Spleen (tissue), 11 donors: ENCODE results near the gene PPP1R12B. TPM values are rescaled to one million over a fixed set of nuclear protein-coding genes. Genes with fewer than 3 reads are reported as not detected.
A peak's percentile ranks its signal among the peaks of the same experiment; 100 is the strongest.
"Not testable (repeated sequence)": the region's sequence is repeated elsewhere in the genome, so short reads cannot be mapped to it uniquely, and the experiment has no call there.

Experiments used
- DNase-seq: peaks from one replicate; pipeline ENCODE4 v3.0.0-alpha.2; 2020
- H3K27ac ChIP-seq, 8 donors: fragments of 200-600 bp; sonication (generic) in 7 of 8; 1 replicate in 4 of 8; 2 replicates in 4 of 8; pipeline versions ENCODE4 v1.5.0 to v1.8.0; 2016 to 2021; ENCODE audit warnings: inconsistent platforms in 4 of 8, mild to moderate bottlenecking in 4 of 8, moderate library complexity in 1 of 8
- H3K27me3 ChIP-seq, 7 donors: fragments of 200-600 bp; sonication (generic) in 6 of 7; replicated peaks in 1 of 7; 1 replicate in 4 of 7; 2 replicates in 3 of 7; pipeline versions ENCODE4 v1.5.0 to v1.8.0; 2016 to 2021; ENCODE audit warnings: inconsistent platforms in 3 of 7, mild to moderate bottlenecking in 1 of 7
- H3K36me3 ChIP-seq, 6 donors: fragments of 200-600 bp; sonication (generic) in 5 of 6; 1 replicate in 4 of 6; 2 replicates in 2 of 6; pipeline versions ENCODE4 v1.5.0 to v1.8.0; 2016 to 2021; ENCODE audit warnings: inconsistent platforms in 2 of 6
- H3K4me1 ChIP-seq, 6 donors: fragments of 200-600 bp; sonication (generic) in 5 of 6; 1 replicate in 3 of 6; 2 replicates in 3 of 6; pipeline versions ENCODE4 v1.5.0 to v1.8.0; 2016 to 2021; ENCODE audit warnings: inconsistent platforms in 3 of 6
- H3K4me3 ChIP-seq, 8 donors: fragments of 200-600 bp; sonication (generic) in 7 of 8; 1 replicate in 4 of 8; 2 replicates in 4 of 8; pipeline versions ENCODE4 v1.5.0 to v1.8.0; 2016 to 2021; ENCODE audit warnings: inconsistent platforms in 4 of 8, mild to moderate bottlenecking in 4 of 8, moderate library complexity in 2 of 8
- H3K9me3 ChIP-seq, 8 donors: fragments of 200-600 bp; sonication (generic) in 7 of 8; 1 replicate in 4 of 8; 2 replicates in 4 of 8; pipeline versions ENCODE4 v1.5.0 to v1.8.0; 2016 to 2021; ENCODE audit warnings: inconsistent platforms in 4 of 8
- POLR2A ChIP-seq, 3 donors: fragments of 450-650 bp; IDR thresholded peaks; one replicate each; pipeline ENCODE4 v1.5.1; 2017; ENCODE audit warnings: antibody characterized with exemption in 3 of 3, mild to moderate bottlenecking in 1 of 3
- POLR2AphosphoS5 ChIP-seq, 3 donors: sonication (generic); formaldehyde crosslinking; IDR thresholded peaks; one replicate each; pipeline ENCODE4 v1.5.1; 2017; ENCODE audit warnings: antibody characterized with exemption in 3 of 3
- WGBS, 5 donors: extraction: QIAGEN DNeasy Blood & Tissue Kit in 3 of 5; methylation state at CpG; one replicate each; pipeline versions ENCODE4 v1.1.5 to v1.1.7; 2013 to 2018; 5-methylcytosine and 5-hydroxymethylcytosine counted together
- intact Hi-C: fragments of 100-400 bp; cut with DNase I; formaldehyde crosslinking; loops from one replicate; pipeline ENCODE4 v1.15.0; 2023; ENCODE audit warnings: low total_unique reads
- polyA plus RNA-seq, 3 donors: library from polyadenylated mRNA; stranded (reverse); fragments of 200-250 nt; gene quantifications; one replicate each; pipeline ENCODE4 v1.2.1, GENCODE V29; 2013
- total RNA-seq, 7 donors: library from RNA; depleted of rRNA in 3 of 7; stranded (reverse); fragments of >200 nt in 3 of 7; fragmentation: NEBNext Ultra II Directional in 4 of 7; extraction: Animal tissue kit (Norgen Biotek cat#: 25700) in 4 of 7; gene quantifications; one replicate each; pipeline versions ENCODE4 v1.1.0 to v1.2.1, GENCODE V29; 2016 to 2021
- TF ChIP-seq, protein P1 (sequence below), 11 experiments: fragments of 200-600 bp in 7 of 11; fragments of 450-650 bp in 4 of 11; sonication (generic) in 4 of 11; IDR thresholded peaks in 8 of 11; conservative IDR thresholded peaks in 3 of 11; 1 replicate in 7 of 11; 2 replicates in 4 of 11; pipeline versions ENCODE4 v1.4.0 to v1.8.0; 2016 to 2021; ENCODE audit warnings: antibody characterized with exemption in 11 of 11, inconsistent platforms in 4 of 11, mild to moderate bottlenecking in 1 of 11
- donor health status: healthy with polysubstance abuse.
- donor health status: DM: no; HTN: no; CAD: no; lungs with moderate emphysema.
- donor health status: DM: no; HTN: no; CAD: no.
- donor health status: Bipolar disorder and iron deficiency.
- donor health status: healthy.
- donor health status: DM: no; HTN: no; CAD: no.
- donor health status: DM: yes; HTN: yes; CAD: no.

PPP1R12B gene
- total and polyA plus RNA-seq, 10 donors = 2.4 to 124 (median 73.7) TPM

DNA sequence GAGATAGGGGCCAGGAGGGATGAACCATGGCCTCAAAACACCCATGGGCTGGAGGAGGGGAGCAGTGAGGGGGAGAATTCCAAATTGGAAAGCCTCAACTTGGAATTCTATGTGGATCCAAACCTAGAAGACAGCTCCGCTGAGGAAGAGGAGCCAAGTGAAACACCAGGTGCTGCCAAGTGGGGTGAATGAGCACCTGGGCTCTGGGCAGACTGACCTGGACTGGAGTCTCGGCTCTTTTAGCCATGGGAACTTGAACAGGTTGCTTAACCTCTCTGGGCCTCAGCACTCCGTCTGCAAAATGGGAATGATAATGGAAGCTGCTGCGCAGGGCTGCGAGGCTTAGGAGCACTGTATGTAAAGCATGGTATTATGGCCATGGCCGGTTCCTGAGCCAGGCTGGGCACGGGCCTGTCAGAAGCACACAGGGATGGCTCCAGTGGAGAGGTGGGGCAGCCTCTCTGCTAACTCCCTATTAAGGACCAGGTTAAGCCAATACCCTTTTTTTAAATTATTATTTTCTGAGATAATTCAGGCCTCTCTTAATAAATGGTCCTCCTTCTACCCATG, 280.2 kb downstream of the PPP1R12B start:
- TF ChIP-seq, protein P1, sequence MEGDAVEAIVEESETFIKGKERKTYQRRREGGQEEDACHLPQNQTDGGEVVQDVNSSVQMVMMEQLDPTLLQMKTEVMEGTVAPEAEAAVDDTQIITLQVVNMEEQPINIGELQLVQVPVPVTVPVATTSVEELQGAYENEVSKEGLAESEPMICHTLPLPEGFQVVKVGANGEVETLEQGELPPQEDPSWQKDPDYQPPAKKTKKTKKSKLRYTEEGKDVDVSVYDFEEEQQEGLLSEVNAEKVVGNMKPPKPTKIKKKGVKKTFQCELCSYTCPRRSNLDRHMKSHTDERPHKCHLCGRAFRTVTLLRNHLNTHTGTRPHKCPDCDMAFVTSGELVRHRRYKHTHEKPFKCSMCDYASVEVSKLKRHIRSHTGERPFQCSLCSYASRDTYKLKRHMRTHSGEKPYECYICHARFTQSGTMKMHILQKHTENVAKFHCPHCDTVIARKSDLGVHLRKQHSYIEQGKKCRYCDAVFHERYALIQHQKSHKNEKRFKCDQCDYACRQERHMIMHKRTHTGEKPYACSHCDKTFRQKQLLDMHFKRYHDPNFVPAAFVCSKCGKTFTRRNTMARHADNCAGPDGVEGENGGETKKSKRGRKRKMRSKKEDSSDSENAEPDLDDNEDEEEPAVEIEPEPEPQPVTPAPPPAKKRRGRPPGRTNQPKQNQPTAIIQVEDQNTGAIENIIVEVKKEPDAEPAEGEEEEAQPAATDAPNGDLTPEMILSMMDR (IDR thresholded peaks at IDR 0.05 in 8 of 11, conservative IDR thresholded peaks at IDR 0.05 in 3 of 11) = no peak
- TF ChIP-seq POLR2AphosphoS5 (IDR thresholded peaks at IDR 0.05) (no peak), POLR2A (IDR thresholded peaks at IDR 0.05) (no peak)
- 81 to 90% (median 90%) methylated on average over 7 of the region's 7 CpGs for WGBS, 5 donors
- peak; percentile 76 for DNase-seq
- peaks cover 16 to 67% (median 49%) of the 10 kb centered on the region in 6 donors for H3K4me1 ChIP-seq
- H3K9me3 ChIP-seq = no peaks in the 10 kb centered on the region
- peaks cover 0 to 84% (median 4%) of the 10 kb centered on the region in 7 donors for H3K27me3 ChIP-seq
- intact Hi-C loops = no loop called here
- peak overlapping the region in 5 of 8 donors; percentile 10 to 63 (median 48) for H3K27ac ChIP-seq
- no peak overlapping the region for H3K4me3 ChIP-seq
- no peaks in the 10 kb centered on the region for H3K36me3 ChIP-seq

DNA sequence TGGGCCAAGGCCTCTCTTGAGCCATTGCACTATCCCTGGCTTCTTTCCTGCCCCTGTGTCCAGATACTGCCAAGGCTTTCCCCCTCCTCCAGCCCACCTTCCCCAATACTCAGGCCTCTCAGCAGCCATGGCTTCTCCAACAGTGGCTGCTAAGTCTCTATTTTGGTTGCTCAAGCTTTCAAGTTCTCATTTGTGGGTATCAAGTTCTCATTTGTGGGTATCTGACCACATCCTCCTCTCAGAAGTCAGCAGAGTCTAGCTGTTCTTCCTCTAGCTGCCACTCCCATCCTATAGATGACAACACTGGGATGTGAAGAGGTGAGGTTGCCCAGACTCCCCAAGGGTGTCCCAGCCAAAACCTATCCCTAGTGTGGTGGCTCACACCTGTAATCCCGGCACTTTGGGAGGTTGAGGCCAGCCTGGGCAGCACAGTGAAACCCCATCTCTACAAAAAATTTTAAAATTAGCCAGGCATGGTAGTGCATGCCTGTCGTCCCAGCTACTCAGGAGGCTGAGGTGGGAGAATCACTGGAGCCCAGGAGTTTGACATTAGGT, 280.8 kb downstream of the PPP1R12B start:
- TF ChIP-seq POLR2AphosphoS5 (IDR thresholded peaks at IDR 0.05) = peak in 1 of 3 donors; percentile 52
- DNase-seq = peak; percentile 77
- peaks cover 0 to 85% (median 4%) of the 10 kb centered on the region in 7 donors for H3K27me3 ChIP-seq

DNA sequence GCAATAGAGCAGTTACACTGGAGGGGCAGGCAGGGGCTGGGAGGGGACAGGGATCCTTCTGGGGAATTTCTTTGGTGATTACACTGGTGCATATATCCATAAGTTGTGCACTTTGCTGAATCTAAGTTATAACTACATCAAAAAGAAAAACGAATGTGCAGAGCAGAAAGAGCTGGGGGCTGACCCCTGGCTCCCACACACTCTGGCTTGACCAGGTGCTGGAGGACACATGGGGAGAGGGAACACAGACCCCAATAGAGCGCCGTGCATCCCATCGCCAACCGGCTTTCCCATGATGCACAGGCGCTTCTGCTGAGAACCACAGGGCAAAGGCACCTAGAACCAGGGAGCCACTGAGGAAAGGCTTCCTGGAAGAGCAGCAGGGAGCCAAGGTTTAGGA, 281.6 kb downstream of the PPP1R12B start:
- WGBS, 5 donors = 82 to 94% (median 90%) methylated on average over 6 of the region's 6 CpGs
- peaks cover 16 to 67% (median 49%) of the 10 kb centered on the region in 6 donors for H3K4me1 ChIP-seq
- DNase-seq = peak; percentile 62
- H3K36me3 ChIP-seq, H3K27ac ChIP-seq, intact Hi-C loops, H3K4me3 ChIP-seq, H3K9me3 ChIP-seq: not testable (repeated sequence)
- peaks cover 0 to 92% (median 4%) of the 10 kb centered on the region in 7 donors for H3K27me3 ChIP-seq

More for the DNA sequence above, 280.8 kb downstream of the PPP1R12B start:
- H3K36me3 ChIP-seq, H3K4me3 ChIP-seq, H3K9me3 ChIP-seq, intact Hi-C loops: not testable (repeated sequence)
- peak overlapping the region in 5 of 8 donors; percentile 10 to 63 (median 48) for H3K27ac ChIP-seq
- 25 to 62% (median 58%) methylated on average over 2 of the region's 2 CpGs for WGBS, 5 donors
- H3K4me1 ChIP-seq = peaks cover 16 to 67% (median 49%) of the 10 kb centered on the region in 6 donors

DNA sequence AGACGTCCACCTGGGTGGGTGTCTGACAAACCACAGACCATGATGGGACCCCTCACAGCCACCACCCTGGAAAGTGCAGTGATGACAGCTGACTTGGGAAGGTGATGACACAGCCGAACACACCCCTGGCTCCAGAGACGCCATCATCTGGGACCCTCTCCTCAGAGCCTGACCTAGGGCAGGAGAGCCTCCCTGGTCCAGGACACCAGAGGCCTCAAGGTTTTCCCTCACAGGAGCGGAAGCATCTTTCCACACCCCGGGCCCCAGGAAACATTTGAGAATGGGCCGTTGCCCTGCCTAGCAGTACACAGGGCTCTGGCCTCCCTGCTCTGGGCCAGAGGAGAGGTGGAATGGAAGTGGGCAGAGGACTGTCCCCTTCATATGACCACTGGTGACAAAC, 282.0 kb downstream of the PPP1R12B start:
- Histone ChIP-seq H3K4me1 (peaks cover 15 to 63% (median 46%) of the 10 kb centered on the region in 6 donors), H3K9me3 (no peaks in the 10 kb centered on the region), H3K4me3 (no peak overlapping the region), H3K27ac (no peak overlapping the region), H3K27me3 (peaks cover 0 to 93% (median 4%) of the 10 kb centered on the region in 7 donors), H3K36me3 (no peaks in the 10 kb centered on the region)
- TF ChIP-seq POLR2A (IDR thresholded peaks at IDR 0.05) (no peak), POLR2AphosphoS5 (IDR thresholded peaks at IDR 0.05) (no peak)
- TF ChIP-seq, protein P1 (IDR thresholded peaks at IDR 0.05 in 8 of 11, conservative IDR thresholded peaks at IDR 0.05 in 3 of 11) = no peak
- WGBS, 5 donors = 48 to 80% (median 77%) methylated on average over 4 to 6 of the region's 6 CpGs
- DNase-seq = peak; percentile 63
- intact Hi-C loops = no loop called here
